A673 (cell line): ENCODE results near the gene BTBD18. TPM values are rescaled to one million over a fixed set of nuclear protein-coding genes. Genes with fewer than 3 reads are reported as not detected.

Experiments used
- BruUV-seq: library from RNA; stranded (reverse); fragments of 400-500 nt; replicated peaks from 2 replicates; lab custom pipeline; 2021; lab: Mats Ljungman, UMichigan
- CTCF ChIA-PET: fragments of 300-600 bp; sonication (Branson Sonifier 250); formaldehyde crosslinking; loops from one replicate; lab custom pipeline; 2022; ENCODE audit warnings: antibody characterized with exemption; lab: Charles Lee
- POLR2A ChIA-PET: fragments of 300-600 bp; sonication (Branson Sonifier 250); formaldehyde crosslinking; loops from one replicate; lab custom pipeline; 2022; ENCODE audit warnings: antibody characterized with exemption; ENCODE audit not compliant: low non-redundant PET; lab: Charles Lee
- DNase-seq: peaks from one replicate; pipeline ENCODE4 v3.0.0-alpha.2; 2015; ENCODE audit warnings: low spot score
- H3K27ac ChIP-seq: fragments of 200-600 bp; sonication (generic); 2 replicates; pipeline ENCODE4 v1.5.1; 2016; ENCODE audit warnings: mixed run types, low read depth, mild to moderate bottlenecking, mixed read lengths, antibody characterized with exemption, low read length; ENCODE audit not compliant: poor library complexity, severe bottlenecking
- H3K27me3 ChIP-seq: fragments of 200-600 bp; sonication (generic); replicated peaks from 2 replicates; pipeline ENCODE4 v1.6.1; 2017; ENCODE audit warnings: mixed run types, low read depth, mild to moderate bottlenecking, mixed read lengths, antibody characterized with exemption, low read length; ENCODE audit not compliant: insufficient read depth, poor library complexity
- H3K36me3 ChIP-seq: fragments of 200-600 bp; sonication (generic); 2 replicates; pipeline ENCODE4 v1.6.1; 2016; ENCODE audit warnings: mixed run types, mild to moderate bottlenecking, mixed read lengths, antibody characterized with exemption, low read length; ENCODE audit not compliant: insufficient read depth, poor library complexity, severe bottlenecking
- H3K4me1 ChIP-seq: fragments of 200-600 bp; sonication (generic); 2 replicates; pipeline ENCODE4 v1.6.1; 2017; ENCODE audit warnings: mixed run types, mild to moderate bottlenecking, mixed read lengths, antibody characterized with exemption, low read length; ENCODE audit not compliant: insufficient read depth, poor library complexity, severe bottlenecking
- H3K4me3 ChIP-seq: fragments of 200-600 bp; sonication (generic); 2 replicates; pipeline ENCODE4 v1.5.1; 2016; ENCODE audit warnings: low read depth, mixed run types, mild to moderate bottlenecking, mixed read lengths, low read length; ENCODE audit not compliant: poor library complexity, severe bottlenecking
- H3K9me3 ChIP-seq: fragments of 200-600 bp; sonication (generic); 2 replicates; pipeline ENCODE4 v1.6.1; 2016; ENCODE audit warnings: mixed run types, low read depth, mild to moderate bottlenecking, mixed read lengths, antibody characterized with exemption, low read length; ENCODE audit not compliant: poor library complexity, severe bottlenecking
- CTCF ChIP-seq: fragments of 300-800, 200-600 bp; sonication (generic); conservative IDR thresholded peaks from 2 replicates; pipeline ENCODE4 v1.5.1; 2017; ENCODE audit warnings: low read depth, mild to moderate bottlenecking, antibody characterized with exemption, low read length, moderate library complexity, mixed read lengths
- EZH2 ChIP-seq: fragments of 200-600 bp; sonication (generic); IDR thresholded peaks from 2 replicates; pipeline ENCODE4 v1.6.1; 2017; ENCODE audit warnings: borderline replicate concordance, low read depth, mild to moderate bottlenecking, mixed read lengths, antibody characterized with exemption, low read length; ENCODE audit not compliant: poor library complexity, severe bottlenecking
- intact Hi-C: fragments of 100-400 bp; cut with micrococcal nuclease; formaldehyde crosslinking; loops from one replicate; pipeline ENCODE4 v1.10.0; 2022; ENCODE audit not compliant: unreplicated experiment
- total RNA-seq: library from RNA; stranded (reverse); gene quantifications from 2 replicates; pipeline ENCODE4 v1.2.3, GENCODE V29; 2021

BTBD18 gene
- total RNA-seq, 1 experiment from 2014 or later: not detected

- no peak for TF ChIP-seq CTCF
- no peak for TF ChIP-seq EZH2
- H3K4me3 ChIP-seq: no peak overlapping the region
- POLR2A ChIA-PET: no interaction called here
- H3K27ac ChIP-seq: no peak overlapping the region
- no TSS peak for BruUV-seq
- no peaks in the 10 kb centered on the region for H3K27me3 ChIP-seq
- no peak for DNase-seq
- H3K36me3 ChIP-seq: no peaks in the 10 kb centered on the region
- no peaks in the 10 kb centered on the region for H3K9me3 ChIP-seq
- intact Hi-C loops: loop anchor here (5.0 to 10.0 kb wide), 3 partner anchors 247 to 754 kb away; no protein-coding TSS in a partner anchor
- CTCF ChIA-PET: interaction anchor here (2.8 kb wide), 1 partner anchor 43 kb away, joined by 9 read pairs; no protein-coding TSS in a partner anchor
- no peaks in the 10 kb centered on the region for H3K4me1 ChIP-seq
These were observed 6.6 kb upstream of the BTBD18 start for GRCh38 chr11:57758174-57758573.

GRCh38 chr11:57752954-57753353 is 1.3 kb upstream of the BTBD18 start:
- Histone ChIP-seq H3K4me1 (no peaks in the 10 kb centered on the region), H3K9me3 (no peaks in the 10 kb centered on the region), H3K27ac (no peak overlapping the region), H3K27me3 (no peaks in the 10 kb centered on the region), H3K36me3 (no peaks in the 10 kb centered on the region), H3K4me3 (no peak overlapping the region)
- ChIA-PET POLR2A (no interaction called here), CTCF (interaction anchor here (1.0 to 3.5 kb wide), 2 partner anchors 16 to 48 kb away, joined by 4 to 89 read pairs; no protein-coding TSS in a partner anchor)
- TF ChIP-seq EZH2 (no peak), CTCF (no peak)
- no TSS peak for BruUV-seq
- peak; percentile 29 for DNase-seq
- intact Hi-C loops: loop anchor here (10.0 kb wide), 2 partner anchors 252 to 532 kb away; no protein-coding TSS in a partner anchor

GRCh38 chr11:57751176-57751575 is 443 bp downstream of the BTBD18 start:
- POLR2A ChIA-PET: interaction anchor here (1.0 to 1.4 kb wide), 2 partner anchors 10 to 49 kb away, joined by 3 to 4 read pairs; partner anchors contain the start of gene CTNND1
- no peak for DNase-seq
- no peak overlapping the region for H3K4me3 ChIP-seq
- intact Hi-C loops: loop anchor here (1.0 to 10.0 kb wide), 3 partner anchors 49 to 534 kb away; no protein-coding TSS in a partner anchor
- no peaks in the 10 kb centered on the region for H3K36me3 ChIP-seq
- no peak overlapping the region for H3K27ac ChIP-seq
- H3K27me3 ChIP-seq: no peaks in the 10 kb centered on the region
- TF ChIP-seq EZH2 (no peak), CTCF (no peak)
- no peaks in the 10 kb centered on the region for H3K9me3 ChIP-seq
- no TSS peak for BruUV-seq
- CTCF ChIA-PET: interaction anchor here (1.1 to 3.5 kb wide), 3 partner anchors 10 to 50 kb away, joined by 6 to 89 read pairs (median 6); partner anchors contain the start of gene CTNND1
- no peaks in the 10 kb centered on the region for H3K4me1 ChIP-seq
